ENCODE results near the gene CISH.

GRCh38 chr3:50605901-50606326 is 5.7 kb downstream of the CISH start:
- no peak for TF ChIP-seq CTCF (conservative IDR thresholded peaks at IDR 0.05; ENCODE audit: low read depth, low read length)
- TF ChIP-seq EZH2 (IDR thresholded peaks at IDR 0.05; ENCODE audit: low read length, unreplicated experiment), result no peak

Data from PC-3 (cell line).